Loucy (cell line): ENCODE results near the gene ADAM30.

Experiments
- H2AFZ ChIP-seq: fragments of 200-600 bp; sonication (generic); 2 replicates; pipeline ENCODE4 v1.6.0; 2016; ENCODE audit warnings: antibody characterized with exemption, mild to moderate bottlenecking, low read length, moderate library complexity
- H3F3A ChIP-seq: fragments of 200-600 bp; 2 replicates; pipeline ENCODE4 v1.6.0; 2016; ENCODE audit warnings: antibody characterized with exemption, low read depth, mild to moderate bottlenecking
- H3K27me3 ChIP-seq: fragments of 200-600 bp; sonication (generic); 2 replicates; pipeline ENCODE4 v1.6.1; 2014; ENCODE audit warnings: low read length, mild to moderate bottlenecking; ENCODE audit not compliant: insufficient read depth, poor library complexity, severe bottlenecking
- H3K36me3 ChIP-seq: fragments of 200-600 bp; sonication (generic); 2 replicates; pipeline ENCODE4 v1.6.1; 2016; ENCODE audit warnings: low read length; ENCODE audit not compliant: insufficient read depth
- H3K4me1 ChIP-seq: fragments of 200-600 bp; sonication (generic); 2 replicates; pipeline ENCODE4 v1.5.1; 2014; ENCODE audit warnings: low read length, mild to moderate bottlenecking; ENCODE audit not compliant: insufficient read depth, poor library complexity, severe bottlenecking
- H3K4me2 ChIP-seq: fragments of 200-600 bp; sonication (generic); 2 replicates; pipeline ENCODE4 v1.6.0; 2014; ENCODE audit warnings: antibody characterized with exemption, low read length, low read depth, mild to moderate bottlenecking; ENCODE audit not compliant: poor library complexity, severe bottlenecking
- H3K4me3 ChIP-seq: fragments of 200-600 bp; sonication (generic); 2 replicates; pipeline ENCODE4 v1.5.1; 2014; ENCODE audit warnings: low read length, mild to moderate bottlenecking, mixed read lengths; ENCODE audit not compliant: poor library complexity, severe bottlenecking
- H3K79me2 ChIP-seq: fragments of 200-600 bp; sonication (generic); 2 replicates; pipeline ENCODE4 v1.6.1; 2014; ENCODE audit warnings: low read length; ENCODE audit not compliant: insufficient read depth
- H3K9ac ChIP-seq: fragments of 200-600 bp; sonication (generic); 2 replicates; pipeline ENCODE4 v1.6.0; 2014; ENCODE audit warnings: mild to moderate bottlenecking, low read depth, low read length, moderate library complexity; ENCODE audit not compliant: poor library complexity, severe bottlenecking
- H3K9me2 ChIP-seq: fragments of 200-600 bp; sonication (generic); replicated peaks from 2 replicates; pipeline ENCODE4 v1.6.1; 2016; ENCODE audit warnings: low read depth, low read length, mixed read lengths
- H3K9me3 ChIP-seq: fragments of 200-600 bp; sonication (generic); 2 replicates; pipeline ENCODE4 v1.6.1; 2014; ENCODE audit warnings: mild to moderate bottlenecking, antibody characterized with exemption, low read length, low read depth; ENCODE audit not compliant: insufficient read depth
- H4K20me1 ChIP-seq: fragments of 200-600 bp; sonication (generic); 2 replicates; pipeline ENCODE4 v1.6.0; 2014; ENCODE audit warnings: antibody characterized with exemption, low read length, mild to moderate bottlenecking; ENCODE audit not compliant: insufficient read depth, poor library complexity, severe bottlenecking
- CTCF ChIP-seq: fragments of 200-600 bp; sonication (generic); conservative IDR thresholded peaks from 2 replicates; pipeline ENCODE4 v1.5.1; 2014; ENCODE audit warnings: mild to moderate bottlenecking, antibody characterized with exemption, low read length
- EZH2phosphoT487 ChIP-seq: fragments of 200-600 bp; IDR thresholded peaks from 2 replicates; pipeline ENCODE4 v1.6.1; 2018; ENCODE audit warnings: antibody characterized with exemption, mild to moderate bottlenecking, moderate library complexity, borderline replicate concordance

Gene ADAM30

GRCh38 chr1:119926553-119926952, 30.2 kb upstream of the ADAM30 start:
- H2AFZ ChIP-seq, result no peak overlapping the region
- no peaks in the 10 kb centered on the region for H3K27me3 ChIP-seq
- no peaks in the 10 kb centered on the region for H4K20me1 ChIP-seq
- H3K9me2 ChIP-seq, result no peaks in the 10 kb centered on the region
- peaks cover 86% of the 10 kb centered on the region for H3K36me3 ChIP-seq
- no peaks in the 10 kb centered on the region for H3F3A ChIP-seq
- H3K9me3 ChIP-seq, result no peaks in the 10 kb centered on the region
- no peak overlapping the region for H3K4me2 ChIP-seq
- TF ChIP-seq EZH2phosphoT487, result no peak
- no peak for TF ChIP-seq CTCF
- H3K4me3 ChIP-seq, result no peak overlapping the region
- H3K4me1 ChIP-seq, result no peaks in the 10 kb centered on the region
- H3K9ac ChIP-seq, result no peak overlapping the region
- H3K79me2 ChIP-seq, result no peaks in the 10 kb centered on the region

- peaks cover 98% of the 10 kb centered on the region for H3K36me3 ChIP-seq
- no peaks in the 10 kb centered on the region for H3K79me2 ChIP-seq
- no peaks in the 10 kb centered on the region for H3K27me3 ChIP-seq
- no peak overlapping the region for H2AFZ ChIP-seq
- H3K9ac ChIP-seq, result no peak overlapping the region
- H3K4me2 ChIP-seq, result no peak overlapping the region
- TF ChIP-seq CTCF, result no peak
- no peak for TF ChIP-seq EZH2phosphoT487
- H3F3A ChIP-seq, result no peaks in the 10 kb centered on the region
- no peak overlapping the region for H3K4me3 ChIP-seq
- H3K9me3 ChIP-seq, result no peaks in the 10 kb centered on the region
- H4K20me1 ChIP-seq, result no peaks in the 10 kb centered on the region
- no peaks in the 10 kb centered on the region for H3K9me2 ChIP-seq
- H3K4me1 ChIP-seq, result no peaks in the 10 kb centered on the region
Observed at GRCh38 chr1:119924948-119925898, 28.9 kb upstream of the ADAM30 start.

- no peaks in the 10 kb centered on the region for H3K27me3 ChIP-seq
- no peak overlapping the region for H3K4me2 ChIP-seq
- no peak overlapping the region for H3K9ac ChIP-seq
- H3K4me3 ChIP-seq, result no peak overlapping the region
- no peaks in the 10 kb centered on the region for H4K20me1 ChIP-seq
- no peaks in the 10 kb centered on the region for H3K79me2 ChIP-seq
- TF ChIP-seq CTCF (no peak), EZH2phosphoT487 (no peak)
- no peaks in the 10 kb centered on the region for H3K9me3 ChIP-seq
- peaks cover 99% of the 10 kb centered on the region; the same call in 1 of the 2 replicates for H3K36me3 ChIP-seq
- H2AFZ ChIP-seq, result no peak overlapping the region
- H3K4me1 ChIP-seq, result no peaks in the 10 kb centered on the region
- H3K9me2 ChIP-seq, result no peaks in the 10 kb centered on the region
- H3F3A ChIP-seq, result no peaks in the 10 kb centered on the region
Observed at GRCh38 chr1:119920104-119920968, 24.0 kb upstream of the ADAM30 start.
